DMS114 treated with DMSO at 0.1 percent for 48 hours (cell line): ENCODE data around the gene HIVEP3.

Experiments used
- DNase-seq: peaks from one replicate; lab custom pipeline; 2025; ENCODE audit not compliant: unreplicated experiment; lab: John Stamatoyannopoulos, UW

The HIVEP3 gene

DNA sequence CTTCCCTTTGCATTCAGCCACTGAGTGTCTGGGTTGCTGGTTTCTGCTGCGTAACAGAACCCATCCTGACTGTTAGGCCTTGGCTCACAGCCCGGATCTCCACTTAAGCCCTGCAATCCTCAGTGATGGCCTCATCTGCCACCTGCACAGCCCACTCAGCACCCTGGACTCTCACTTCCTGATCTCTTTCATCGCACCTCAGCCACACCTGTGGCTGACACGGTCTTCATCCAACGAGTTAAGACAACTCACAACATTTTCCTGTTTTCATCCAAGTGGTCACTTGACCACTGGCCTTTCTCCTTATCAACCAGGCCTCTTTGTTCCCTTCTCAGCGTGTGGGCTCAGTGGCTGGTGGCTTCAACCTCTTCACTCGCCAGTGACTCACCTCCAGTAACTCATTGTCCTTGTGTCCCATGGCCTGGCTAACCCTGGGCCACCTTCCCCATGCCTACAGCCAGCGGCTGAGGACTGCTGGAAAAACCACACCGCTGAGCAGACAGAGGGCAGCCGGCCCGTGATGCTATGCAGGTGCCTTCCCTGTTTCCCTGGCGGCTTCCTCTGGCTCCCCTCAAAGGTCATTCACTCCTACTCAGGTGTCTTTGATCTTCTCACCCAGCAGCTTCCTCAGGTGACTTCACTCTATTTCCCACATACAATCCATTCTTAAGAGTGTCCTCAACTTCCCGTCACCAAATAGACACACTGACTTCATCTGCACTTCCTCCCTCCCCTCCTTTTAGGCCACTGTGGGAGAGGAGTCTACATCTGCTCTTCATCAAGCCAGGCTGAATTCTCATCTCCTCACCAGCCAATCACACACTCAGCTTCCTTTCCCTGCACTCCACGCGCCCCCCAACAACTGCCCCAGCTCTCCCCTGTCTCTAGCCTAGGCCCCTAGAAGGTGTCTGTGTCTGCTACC is 414.3 kb downstream of the HIVEP3 start:
- DNase-seq, result no peak

DNA sequence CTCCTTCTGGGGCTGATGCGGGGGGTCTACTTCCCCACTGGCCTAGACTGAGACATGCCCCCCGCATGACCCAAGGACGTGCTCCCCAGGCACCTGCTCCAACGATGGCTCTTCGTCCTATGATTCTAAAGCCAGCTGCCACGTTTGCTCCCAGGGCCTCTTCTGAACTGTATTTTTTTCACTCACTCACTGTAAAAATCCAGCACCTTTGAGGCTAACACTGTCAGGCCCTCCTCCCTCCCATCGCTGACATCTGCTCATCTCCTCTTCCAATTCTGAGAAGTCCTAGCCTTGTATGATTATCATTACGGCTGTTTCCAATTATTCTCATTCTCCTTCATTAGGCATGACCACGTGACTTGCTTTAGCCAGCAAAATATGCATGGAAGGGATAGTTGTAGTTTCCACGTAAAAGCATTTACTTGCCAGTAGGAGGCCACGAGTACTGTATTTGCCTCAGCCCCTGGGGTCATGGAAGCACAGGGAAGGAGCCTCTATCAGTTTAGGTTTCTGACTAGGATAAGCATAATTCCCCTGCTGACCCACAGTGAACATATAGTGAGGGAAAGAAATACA is 415.1 kb downstream of the HIVEP3 start:
- no peak for DNase-seq

DNA sequence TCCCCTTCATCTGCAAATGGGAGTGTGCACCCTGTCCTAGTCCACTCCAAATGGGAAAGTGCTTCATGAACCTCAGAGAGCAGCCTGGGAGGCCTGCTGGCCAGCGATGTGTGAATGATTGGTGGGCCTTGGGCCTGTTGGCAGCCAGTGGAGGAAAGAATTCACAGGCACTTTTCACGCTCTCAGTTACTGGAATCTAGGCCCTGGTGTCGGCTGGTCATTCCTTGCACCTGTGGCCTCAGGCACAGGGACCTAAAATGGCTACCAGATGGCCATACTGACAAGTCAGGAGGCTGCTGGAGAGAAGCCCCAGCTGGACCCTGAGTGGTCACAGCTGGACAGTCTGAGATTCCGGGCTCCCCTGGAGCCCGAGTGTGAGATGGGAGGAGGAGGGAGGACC is 415.8 kb downstream of the HIVEP3 start:
- no peak for DNase-seq

DNA sequence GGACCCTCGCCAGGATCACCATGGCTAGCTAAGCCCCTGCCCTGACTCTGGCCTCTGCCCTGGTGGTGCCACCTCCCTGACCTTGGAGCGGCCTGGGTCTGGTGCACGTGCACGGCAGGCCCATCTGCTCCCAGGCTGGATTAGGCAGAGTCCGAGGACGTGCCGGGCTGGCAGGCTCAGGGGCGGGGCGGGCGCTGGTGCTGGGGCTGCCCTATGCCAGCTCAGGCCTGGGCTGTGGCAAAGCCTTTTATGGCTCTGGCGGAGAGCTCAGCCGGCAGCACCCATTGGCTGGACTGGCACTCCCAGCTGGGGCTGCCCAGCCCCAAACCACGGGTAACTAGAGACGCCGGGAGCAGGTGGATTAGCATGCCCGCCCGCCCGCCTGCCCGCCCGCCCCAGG is 417.1 kb downstream of the HIVEP3 start:
- no peak for DNase-seq

DNA sequence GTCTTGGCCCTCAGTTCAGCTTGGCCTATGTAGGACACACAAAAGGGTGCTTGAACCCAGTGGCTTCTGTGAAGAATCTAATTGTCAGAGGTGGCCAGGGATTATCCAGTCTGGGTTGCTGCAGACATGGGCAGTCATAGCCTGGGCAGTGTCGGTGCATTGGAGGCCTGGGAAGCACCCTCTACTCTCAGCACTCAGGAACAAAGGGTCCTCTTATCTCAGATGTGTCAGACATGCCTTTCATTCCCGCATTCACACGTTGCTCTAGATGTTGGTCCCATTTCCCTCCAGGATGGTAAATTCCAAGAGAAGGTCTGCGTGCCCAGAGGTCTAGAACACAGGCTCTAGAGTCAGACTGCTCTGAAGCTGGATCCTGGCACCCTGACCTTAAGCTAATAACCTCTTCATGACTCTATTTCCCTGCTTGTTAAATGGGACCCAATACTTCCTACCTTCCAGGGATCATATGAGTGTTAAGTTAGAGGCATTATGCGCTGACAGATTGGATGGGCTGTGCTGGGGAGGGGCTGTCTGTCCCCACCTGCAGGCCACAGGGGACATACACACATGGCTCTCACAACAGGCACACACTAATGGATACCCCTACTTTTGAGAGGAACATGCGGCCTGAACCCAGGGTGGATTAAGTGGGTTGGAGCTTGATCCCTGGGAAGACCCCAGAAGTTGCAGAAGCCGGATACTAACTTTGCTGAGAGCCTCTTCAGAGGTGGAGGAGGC is 417.8 kb downstream of the HIVEP3 start:
- no peak for DNase-seq

DNA sequence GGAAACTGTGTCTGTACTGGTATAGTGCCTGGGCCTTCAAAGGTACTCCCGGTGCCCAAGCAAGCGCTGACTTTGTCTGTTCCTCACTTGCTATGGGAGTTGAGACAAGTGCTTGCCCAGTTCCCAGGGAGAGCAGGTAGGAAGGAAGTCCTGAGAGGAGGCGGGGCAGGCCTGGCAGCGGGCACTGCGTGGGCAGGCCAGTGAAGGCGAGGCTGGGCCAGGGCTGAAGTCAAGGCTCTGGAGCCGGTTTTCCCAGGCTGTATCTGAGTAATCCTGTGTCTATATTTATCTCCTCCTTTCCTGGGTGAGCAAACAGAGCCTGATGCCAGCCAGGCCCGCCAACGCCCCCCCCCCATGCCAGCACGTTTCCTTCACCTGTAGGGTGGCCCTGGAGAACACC is 418.3 kb downstream of the HIVEP3 start:
- DNase-seq, result no peak

DNA sequence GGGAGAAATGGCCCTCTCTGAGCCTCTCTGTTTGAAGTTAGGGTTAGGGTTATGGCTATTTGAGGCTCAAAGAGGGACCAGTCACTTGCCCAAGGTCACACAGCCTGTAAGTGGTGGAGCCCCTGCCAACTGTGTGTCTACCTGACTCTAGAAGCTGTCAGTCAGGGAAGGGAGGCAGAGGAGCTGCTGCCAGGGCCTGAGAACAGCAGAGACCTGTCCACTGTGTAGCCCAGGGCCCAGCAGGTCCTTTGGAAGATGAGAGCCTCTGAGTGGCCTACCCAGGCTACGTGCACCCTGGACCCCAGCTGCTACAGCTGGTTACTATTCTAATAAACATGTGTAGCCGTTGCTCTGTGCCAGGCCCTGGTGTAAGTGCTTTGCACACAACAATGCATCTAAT is 419.1 kb downstream of the HIVEP3 start:
- no peak for DNase-seq

DNA sequence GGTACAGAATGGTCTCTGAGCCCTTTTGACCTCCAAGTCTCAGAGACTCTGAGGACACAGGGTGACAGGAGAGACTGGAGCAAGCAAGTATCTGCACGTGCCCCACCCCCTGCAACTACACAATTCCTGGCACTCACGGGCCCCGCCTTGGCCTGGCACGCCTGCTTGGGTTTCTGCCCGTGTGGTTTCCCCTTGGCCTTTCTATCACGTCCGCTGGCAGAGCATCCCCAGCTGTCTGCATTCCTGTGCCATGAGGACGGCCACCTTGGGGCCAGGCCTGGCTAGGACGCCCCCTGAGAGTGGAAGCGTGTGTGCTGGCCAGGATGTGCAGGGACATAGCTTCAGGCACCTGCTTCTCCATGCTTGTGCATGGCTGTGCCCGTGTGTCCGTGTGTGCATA is 419.9 kb downstream of the HIVEP3 start:
- no peak for DNase-seq

DNA sequence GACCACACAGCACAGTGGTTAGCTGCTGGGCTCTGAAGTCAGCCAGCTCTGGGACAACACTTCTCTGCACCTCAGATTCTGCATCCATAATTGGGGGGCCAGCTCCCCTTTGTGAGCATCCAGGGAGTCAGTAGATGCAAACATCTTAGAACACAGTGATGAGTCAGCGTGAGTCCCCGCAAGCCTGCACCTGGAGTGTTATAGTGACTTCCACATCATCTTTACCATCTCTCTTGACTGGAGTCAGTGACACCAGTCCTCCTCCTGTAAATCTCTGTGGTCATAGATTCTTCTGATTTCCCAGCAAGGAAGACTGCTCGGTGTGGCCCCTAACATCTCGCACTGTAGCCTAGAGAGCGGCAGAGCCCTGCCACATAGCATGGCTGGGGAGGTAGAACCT is 420.3 kb downstream of the HIVEP3 start:
- no peak for DNase-seq

DNA sequence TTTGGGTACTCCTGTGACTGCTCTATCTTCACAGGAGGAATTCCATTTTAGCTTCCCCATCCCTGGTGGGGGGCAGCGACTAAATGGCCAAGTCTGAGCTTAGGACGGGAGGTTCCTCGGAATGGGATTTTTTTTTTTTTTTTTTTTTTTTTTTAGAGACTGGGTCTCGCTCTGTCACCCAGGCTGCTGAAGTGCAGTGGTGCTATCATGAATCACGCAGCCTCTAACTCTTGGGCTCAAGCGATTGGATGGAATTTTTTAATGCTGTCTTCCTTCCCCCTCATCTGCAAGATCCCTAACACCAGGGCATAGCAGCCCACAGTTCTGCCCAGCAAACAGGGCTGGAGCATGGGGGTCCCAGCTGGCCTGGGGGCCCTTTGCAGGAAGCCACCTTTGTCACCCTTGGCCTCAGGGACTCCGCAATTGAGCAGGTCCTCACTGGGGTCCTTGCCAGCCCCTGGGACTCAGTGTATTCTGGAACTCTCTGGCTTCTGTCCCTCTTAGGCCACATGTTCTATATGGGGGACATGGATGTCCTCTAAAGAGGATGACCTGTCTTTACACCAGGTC is 421.2 kb downstream of the HIVEP3 start:
- DNase-seq, result no peak

DNA sequence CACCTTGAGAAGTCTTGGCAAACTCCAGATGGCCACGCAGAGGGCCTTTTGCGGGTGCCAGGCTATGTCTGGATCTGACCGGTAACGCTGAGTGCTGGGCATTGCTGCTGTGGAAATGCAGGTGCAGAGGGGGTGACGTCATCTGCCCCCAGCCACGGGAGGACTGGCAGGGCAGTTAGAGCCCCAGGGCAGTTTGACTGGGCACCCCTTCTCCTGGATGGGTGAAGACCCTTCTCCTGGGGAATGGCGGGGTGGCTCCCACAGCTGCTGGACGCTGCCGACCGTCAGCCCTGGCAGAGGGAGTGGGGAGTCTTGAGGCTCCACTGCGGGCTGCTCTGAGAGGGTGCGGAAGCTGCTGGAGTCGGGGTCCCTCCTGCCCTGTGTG is 421.7 kb downstream of the HIVEP3 start:
- DNase-seq, result no peak

DNA sequence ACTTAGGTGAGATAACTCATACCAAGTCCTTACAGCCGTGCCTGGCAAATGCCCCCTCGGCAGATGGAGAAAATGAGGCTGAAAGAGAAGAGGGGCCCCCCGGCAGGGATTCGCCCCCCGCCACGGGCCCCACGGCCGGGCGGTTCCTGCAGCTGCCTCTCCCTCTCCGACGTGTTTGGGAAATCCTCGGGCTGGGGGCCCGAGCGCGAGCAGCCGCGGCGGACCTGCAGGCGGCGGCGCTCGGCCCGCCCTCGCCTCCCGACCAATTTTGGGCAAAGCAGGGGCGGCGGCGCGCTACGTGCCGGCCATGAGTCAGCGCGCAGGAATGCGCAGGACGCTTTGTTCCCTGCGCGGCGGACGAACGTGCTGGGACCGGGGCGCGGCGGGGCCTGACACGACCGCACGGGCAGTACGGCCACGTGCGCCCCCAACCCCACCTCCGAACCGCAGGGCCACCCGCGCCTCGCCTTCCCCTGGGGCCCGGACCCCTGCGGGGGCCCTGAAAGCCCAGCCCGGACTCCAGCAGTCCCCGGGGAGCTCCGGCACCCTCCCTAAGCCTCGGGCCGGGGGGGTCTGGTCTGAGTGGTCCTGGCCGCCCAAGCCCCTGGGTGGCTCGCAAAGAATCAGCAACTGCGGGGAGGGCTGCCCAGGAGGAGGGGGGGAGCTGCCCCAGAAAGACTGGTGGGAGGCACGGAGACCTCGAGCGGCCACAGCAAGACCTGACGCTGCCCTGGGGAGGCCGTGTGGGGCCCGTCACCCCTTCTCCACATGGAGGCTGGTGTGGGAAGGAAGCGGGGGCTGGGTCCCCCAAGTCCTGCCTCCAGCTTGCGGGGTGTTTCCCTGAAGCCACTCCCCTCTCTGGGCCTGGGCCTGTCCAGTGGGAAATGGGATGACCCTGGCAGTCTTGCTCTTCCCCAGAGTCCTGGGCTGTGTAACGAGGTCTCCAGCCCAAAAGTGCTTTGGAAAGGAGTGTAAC is 422.4 kb downstream of the HIVEP3 start:
- DNase-seq, result no peak

DNA sequence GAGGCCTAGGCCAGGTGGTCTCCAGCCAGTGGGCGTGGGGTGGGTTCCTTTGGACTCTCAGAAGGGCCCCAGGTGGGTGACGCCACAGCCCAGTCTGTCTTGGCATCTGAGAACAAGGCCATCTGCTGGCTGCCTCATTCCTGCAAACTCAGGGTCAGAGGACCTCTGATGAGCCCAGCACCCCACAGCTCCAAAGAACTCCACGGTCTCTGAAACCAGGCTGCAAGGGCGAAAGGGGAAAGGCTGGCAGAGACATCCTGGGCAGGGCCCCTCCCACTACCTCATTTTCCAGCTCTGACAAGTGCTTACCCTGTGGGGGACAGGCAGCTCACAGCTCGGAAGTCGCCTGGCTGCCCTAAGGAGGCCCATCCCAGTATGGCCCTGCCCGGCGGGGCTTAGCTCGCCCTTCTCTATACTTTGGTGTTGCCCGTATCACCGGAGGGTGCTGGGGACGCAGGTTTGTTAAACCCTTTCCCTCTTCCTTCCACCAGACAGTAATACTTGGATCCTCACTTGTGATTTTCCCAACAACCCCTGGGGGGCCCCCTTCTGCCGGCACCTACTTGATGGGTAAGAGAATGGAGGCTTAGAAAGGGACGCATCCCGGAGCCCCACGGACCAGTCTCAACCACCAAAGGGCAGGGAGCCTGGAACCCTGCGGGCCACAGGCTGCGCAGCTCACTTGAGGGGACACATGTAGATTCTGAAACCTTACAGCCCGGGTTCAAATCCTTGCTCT is 423.3 kb downstream of the HIVEP3 start:
- no peak for DNase-seq

DNA sequence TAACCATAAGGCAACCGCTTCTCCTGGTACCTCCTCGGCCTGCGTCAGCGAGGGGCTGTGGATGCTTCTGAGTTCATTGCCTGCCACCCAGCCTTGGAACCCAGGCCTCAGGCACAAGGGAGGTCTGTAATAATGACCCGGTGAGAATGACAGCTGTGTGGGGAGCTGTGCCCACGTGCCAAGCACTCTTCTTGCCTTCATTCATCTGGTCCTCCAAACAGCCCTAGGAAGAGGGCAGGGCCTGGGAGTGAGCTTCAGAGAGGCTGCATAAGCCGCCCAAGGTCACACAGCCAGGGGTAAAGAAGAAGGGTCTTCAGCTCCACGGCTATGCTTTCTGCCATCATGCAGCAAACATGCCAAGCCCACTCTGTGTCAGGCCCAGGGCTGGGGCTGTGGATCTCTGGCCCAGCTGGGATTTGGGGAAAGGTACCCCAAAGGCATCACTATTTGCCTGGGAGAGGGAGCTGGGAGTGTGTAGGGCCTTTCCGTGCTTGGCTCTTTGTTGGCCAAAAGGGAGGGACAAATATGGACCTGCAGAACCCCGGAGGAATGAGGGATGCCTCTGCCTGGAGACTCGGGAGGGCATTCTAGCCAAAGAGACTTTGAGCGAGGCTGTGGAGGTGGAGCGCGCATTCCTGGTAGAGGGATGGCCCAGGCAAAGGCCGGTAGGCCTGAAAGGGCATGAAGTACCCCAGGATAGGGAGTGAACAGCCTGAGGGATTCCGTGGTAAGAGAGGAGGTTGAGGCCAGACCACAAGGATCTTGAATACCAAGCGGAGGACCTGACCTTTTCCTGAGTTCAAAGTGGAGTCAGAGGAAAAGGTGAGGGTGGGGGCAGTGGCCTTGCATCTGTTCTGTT is 424.1 kb downstream of the HIVEP3 start:
- no peak for DNase-seq

DNA sequence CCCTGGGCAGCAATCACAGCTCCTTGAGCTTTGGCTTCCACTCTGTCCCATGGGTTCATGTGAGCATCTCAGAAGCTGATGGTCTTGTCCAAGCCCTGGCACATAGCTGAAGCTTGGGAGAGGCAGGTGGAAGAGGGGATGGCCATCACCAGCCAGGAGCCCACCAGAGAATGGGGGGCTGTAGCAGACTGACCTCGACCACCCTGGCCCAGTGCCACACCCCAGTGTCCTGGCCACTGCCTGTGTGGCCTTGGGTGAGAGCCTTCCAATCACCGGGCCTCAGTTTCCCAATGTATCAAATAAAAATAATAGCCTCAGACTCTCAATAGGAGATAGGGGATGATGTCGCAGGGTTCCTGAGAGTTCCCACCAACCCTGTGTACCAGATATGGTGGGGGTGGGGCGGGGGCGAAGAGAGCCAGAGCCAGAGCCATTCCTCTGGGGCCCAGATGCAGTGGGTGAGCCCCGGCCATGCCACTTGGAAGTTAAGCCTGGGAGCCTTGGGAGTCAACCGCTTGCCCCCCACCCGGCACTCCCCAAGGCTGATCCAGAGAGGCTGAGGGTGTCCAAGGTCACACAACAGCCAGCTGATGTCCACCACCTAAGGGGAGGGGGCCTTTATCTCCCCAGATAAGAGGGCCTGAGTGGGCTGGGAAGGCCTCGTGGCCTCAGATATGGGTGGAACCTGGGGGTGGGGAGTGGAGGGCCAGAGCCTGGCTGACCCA is 424.9 kb downstream of the HIVEP3 start:
- no peak for DNase-seq

DNA sequence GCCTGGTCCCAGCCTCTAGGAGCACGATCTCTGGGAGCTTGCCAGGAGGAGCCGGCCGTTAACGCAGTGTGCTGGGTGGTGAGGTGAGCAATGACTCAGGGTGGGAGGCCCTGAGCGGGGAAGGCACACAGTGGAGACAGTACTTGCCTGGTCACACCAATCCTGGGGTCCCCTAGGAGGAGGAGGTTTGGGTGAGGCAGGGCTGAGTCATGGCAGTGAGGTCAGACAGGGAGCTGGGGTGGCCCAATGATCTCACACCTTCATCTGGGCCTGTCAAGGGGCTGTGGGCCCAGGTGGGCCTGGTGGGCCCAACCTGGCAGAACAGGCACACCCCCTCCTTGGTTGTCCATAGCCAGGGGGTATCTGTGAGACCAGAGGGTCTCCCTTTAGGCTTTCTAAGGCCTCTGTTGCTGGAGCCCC is 425.6 kb downstream of the HIVEP3 start:
- no peak for DNase-seq

DNA sequence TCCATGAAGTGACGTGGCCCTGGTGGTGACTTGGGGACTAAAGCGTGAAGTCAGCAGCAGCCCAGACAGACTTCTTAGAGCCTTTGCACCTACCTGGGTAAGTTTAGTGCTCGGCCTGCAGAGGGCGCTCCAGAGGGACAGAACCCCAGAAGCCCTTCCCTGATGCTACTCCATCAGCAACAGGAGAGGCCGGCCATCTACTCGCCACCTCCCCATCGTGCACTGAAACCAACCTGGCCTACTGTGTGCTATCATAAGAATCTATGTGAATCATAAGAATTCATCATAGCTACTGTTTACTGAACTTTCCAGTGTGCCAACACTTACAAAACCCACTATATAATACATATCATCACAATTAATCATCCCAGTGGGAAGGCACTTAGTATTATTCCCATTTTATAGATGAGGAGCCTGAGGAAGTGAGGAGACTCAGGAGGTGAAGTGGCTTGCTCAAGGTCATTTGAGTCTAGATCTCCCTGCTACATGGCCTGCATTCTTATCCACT is 426.3 kb downstream of the HIVEP3 start:
- DNase-seq, result no peak

DNA sequence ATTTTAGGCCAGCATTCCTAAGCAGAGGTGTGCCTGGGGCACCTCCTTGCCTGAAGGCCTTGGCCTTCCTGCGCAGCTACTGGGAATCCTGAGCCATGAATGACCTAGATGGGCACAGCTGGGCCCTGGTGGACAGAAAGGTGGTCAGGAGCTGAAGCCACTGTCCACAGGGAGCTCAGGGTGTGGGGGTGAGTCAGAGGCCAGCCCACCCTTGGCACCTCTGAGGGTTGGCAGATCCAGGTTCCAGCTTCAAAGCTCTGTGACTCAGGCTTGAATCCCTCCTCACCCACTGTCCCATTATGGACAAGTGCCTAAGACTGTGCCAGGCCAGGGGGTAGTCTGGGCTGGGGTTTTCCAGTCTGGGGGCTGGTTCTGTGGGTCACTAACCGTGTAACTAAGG is 427.8 kb downstream of the HIVEP3 start:
- DNase-seq, result no peak
